Measurements from ENCODE around the gene ARHGAP45. TPM values are rescaled to one million over a fixed set of nuclear protein-coding genes. Genes with fewer than 3 reads are reported as not detected.

The ARHGAP45 gene
- total RNA-seq, 1 donor from 2014 or later: 6.1 TPM

DNA sequence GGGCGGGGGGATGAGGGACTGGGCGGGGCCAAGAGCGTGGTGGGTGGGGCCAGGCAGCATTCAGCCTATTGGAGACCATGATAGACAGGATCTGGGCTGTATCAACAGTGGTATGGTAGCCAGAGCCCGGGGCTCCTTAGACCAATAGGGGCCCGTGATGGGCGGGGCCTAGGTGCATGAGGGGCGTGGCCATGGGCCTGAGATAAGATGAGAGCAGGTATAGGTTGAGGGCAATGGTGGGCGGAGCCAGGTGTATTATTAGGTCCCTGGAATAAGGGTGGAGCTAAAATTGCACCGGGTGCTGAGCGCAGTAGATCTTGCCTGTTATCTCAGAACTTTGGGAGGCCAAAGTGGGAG, 21.7 kb upstream of the ARHGAP45 start:
- Mint-ChIP-seq H3K9me3 (ENCODE audit: low read depth) (no peaks in the 10 kb centered on the region), H3K27me3 (no peaks in the 10 kb centered on the region), H3K4me3 (ENCODE audit: low read depth) (no peak overlapping the region), H3K4me1 (ENCODE audit: low read depth) (peaks cover 5% of the 10 kb centered on the region), H3K36me3 (ENCODE audit: insufficient read depth) (peaks cover 1% of the 10 kb centered on the region), H3K27ac (no peak overlapping the region)
- no peak for DNase-seq (ENCODE audit: low spot score, unreplicated experiment)
- TF ChIP-seq, protein P1, sequence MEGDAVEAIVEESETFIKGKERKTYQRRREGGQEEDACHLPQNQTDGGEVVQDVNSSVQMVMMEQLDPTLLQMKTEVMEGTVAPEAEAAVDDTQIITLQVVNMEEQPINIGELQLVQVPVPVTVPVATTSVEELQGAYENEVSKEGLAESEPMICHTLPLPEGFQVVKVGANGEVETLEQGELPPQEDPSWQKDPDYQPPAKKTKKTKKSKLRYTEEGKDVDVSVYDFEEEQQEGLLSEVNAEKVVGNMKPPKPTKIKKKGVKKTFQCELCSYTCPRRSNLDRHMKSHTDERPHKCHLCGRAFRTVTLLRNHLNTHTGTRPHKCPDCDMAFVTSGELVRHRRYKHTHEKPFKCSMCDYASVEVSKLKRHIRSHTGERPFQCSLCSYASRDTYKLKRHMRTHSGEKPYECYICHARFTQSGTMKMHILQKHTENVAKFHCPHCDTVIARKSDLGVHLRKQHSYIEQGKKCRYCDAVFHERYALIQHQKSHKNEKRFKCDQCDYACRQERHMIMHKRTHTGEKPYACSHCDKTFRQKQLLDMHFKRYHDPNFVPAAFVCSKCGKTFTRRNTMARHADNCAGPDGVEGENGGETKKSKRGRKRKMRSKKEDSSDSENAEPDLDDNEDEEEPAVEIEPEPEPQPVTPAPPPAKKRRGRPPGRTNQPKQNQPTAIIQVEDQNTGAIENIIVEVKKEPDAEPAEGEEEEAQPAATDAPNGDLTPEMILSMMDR (IDR thresholded peaks at IDR 0.05; ENCODE audit: unreplicated experiment): no peak

DNA sequence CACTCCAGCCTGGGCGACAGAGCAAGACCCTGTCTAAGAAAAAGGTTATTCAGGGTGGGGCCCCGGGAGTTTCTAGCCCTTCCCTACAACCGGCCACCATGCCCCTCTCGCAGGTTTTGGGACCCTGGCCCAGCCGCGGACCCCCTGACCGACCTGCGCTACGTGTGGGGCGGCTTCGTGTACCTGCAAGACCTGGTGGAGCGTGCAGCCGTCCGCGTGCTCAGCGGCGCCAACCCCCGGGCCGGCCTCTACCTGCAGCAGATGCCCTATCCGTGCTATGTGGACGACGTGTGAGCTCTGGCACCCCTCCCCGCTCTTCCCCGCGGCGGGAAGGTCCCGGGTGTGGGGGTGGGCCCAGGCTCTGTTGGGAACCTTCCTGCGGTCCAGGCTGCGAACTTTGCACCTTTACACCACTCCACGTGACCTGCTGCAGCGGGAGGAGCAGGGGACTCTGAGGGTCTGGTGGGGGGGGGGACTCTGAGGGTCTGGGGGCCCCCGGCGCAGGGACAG, 20.8 kb upstream of the ARHGAP45 start:
- H3K27me3 Mint-ChIP-seq: no peaks in the 10 kb centered on the region
- H3K4me1 Mint-ChIP-seq (ENCODE audit: low read depth): peaks cover 1% of the 10 kb centered on the region
- peaks cover 1% of the 10 kb centered on the region for H3K36me3 Mint-ChIP-seq (ENCODE audit: insufficient read depth)
- DNase-seq (ENCODE audit: low spot score, unreplicated experiment): no peak
- no peak overlapping the region for H3K4me3 Mint-ChIP-seq (ENCODE audit: low read depth)
- no peaks in the 10 kb centered on the region for H3K9me3 Mint-ChIP-seq (ENCODE audit: low read depth)
- no peak overlapping the region for H3K27ac Mint-ChIP-seq
- TF ChIP-seq, protein P1 (IDR thresholded peaks at IDR 0.05; ENCODE audit: unreplicated experiment): no peak

GRCh38 chr19:1046836-1047695, 19.9 kb upstream of the ARHGAP45 start:
- Mint-ChIP-seq H3K27me3 (no peaks in the 10 kb centered on the region), H3K27ac (no peak overlapping the region), H3K4me3 (ENCODE audit: low read depth) (no peak overlapping the region)

GRCh38 chr19:1047696-1048147, 19.2 kb upstream of the ARHGAP45 start:
- Mint-ChIP-seq H3K27ac (no peak overlapping the region), H3K4me1 (ENCODE audit: low read depth) (no peaks in the 10 kb centered on the region), H3K9me3 (ENCODE audit: low read depth) (no peaks in the 10 kb centered on the region), H3K27me3 (no peaks in the 10 kb centered on the region), H3K4me3 (ENCODE audit: low read depth) (no peak overlapping the region), H3K36me3 (ENCODE audit: insufficient read depth) (peaks cover 1% of the 10 kb centered on the region)
- DNase-seq (ENCODE audit: low spot score, unreplicated experiment): no peak
- TF ChIP-seq, protein P1 (IDR thresholded peaks at IDR 0.05; ENCODE audit: unreplicated experiment): no peak

More at GRCh38 chr19:1046836-1047695, 19.9 kb upstream of the ARHGAP45 start:
- Mint-ChIP-seq H3K36me3 (ENCODE audit: insufficient read depth) (peaks cover 1% of the 10 kb centered on the region), H3K9me3 (ENCODE audit: low read depth) (no peaks in the 10 kb centered on the region), H3K4me1 (ENCODE audit: low read depth) (no peaks in the 10 kb centered on the region)
- DNase-seq (ENCODE audit: low spot score, unreplicated experiment): no peak
- TF ChIP-seq, protein P1 (IDR thresholded peaks at IDR 0.05; ENCODE audit: unreplicated experiment): no peak

DNA sequence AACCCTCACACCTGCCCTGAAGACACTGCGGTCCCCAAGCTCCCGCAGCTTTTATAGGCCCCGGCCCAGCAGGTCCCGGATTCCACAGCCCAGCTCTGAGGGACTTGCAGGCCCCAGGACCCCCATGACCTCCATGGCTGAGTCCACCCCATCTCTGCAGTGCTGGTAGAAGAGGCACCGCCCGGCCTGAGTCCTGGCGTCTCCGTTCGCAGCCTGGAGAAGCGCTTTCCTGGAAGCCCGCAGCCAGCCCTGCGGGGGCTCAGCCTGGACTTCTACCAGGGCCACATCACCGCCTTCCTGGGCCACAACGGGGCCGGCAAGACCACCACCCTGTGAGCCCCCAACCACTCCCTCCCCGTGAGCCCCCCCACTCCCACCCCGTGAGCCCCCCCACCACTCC, 17.9 kb upstream of the ARHGAP45 start:
- no peaks in the 10 kb centered on the region for H3K4me1 Mint-ChIP-seq (ENCODE audit: low read depth)
- DNase-seq (ENCODE audit: low spot score, unreplicated experiment): no peak
- no peaks in the 10 kb centered on the region for H3K27me3 Mint-ChIP-seq
- no peak overlapping the region for H3K27ac Mint-ChIP-seq
- peaks cover 1% of the 10 kb centered on the region for H3K36me3 Mint-ChIP-seq (ENCODE audit: insufficient read depth)
- H3K9me3 Mint-ChIP-seq (ENCODE audit: low read depth): no peaks in the 10 kb centered on the region
- TF ChIP-seq, protein P1 (IDR thresholded peaks at IDR 0.05; ENCODE audit: unreplicated experiment): no peak
- no peak overlapping the region for H3K4me3 Mint-ChIP-seq (ENCODE audit: low read depth)

All from progenitor cell of endocrine pancreas (in vitro differentiated cells).